ENCODE measurements around the gene LHX4.

LHX4 gene

DNA sequence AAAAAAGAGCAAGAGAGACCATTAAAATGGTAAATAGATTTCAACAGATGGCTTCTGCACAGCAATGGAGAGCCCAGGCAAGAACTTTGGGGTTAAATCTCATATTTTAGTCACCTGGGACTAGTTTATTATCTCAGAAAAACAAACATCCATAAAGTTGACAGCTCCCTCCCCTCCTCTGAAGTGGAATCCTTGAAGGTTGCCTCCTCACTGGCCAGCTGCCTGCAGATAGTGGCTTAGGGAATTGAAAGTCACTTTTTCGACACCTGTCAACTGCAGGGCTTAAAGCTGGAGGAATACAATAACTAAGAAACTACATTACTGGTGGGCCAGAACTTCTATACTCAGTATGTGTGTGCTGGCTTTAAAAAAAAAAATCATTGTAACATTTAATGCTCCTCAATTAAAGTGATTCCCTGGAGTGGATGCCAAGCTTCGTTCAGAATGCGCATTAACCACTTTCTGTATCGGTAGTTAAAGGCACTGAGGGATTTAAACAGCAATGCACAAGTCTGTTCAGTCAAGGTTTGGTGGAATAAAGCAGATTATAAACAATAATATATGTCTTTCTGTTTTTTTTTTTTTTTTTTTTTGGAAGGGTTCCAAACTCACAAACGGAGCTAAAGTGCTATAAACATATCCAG lies 52.5 kb downstream of the LHX4 start:
- Histone ChIP-seq H3K36me3 (ENCODE audit: control insufficient read depth, insufficient read depth, low read length, severe bottlenecking) (peaks cover 26% of the 10 kb centered on the region), H3K27me3 (replicated peaks; ENCODE audit: control insufficient read depth, insufficient read depth, low read length) (no peaks in the 10 kb centered on the region)

DNA sequence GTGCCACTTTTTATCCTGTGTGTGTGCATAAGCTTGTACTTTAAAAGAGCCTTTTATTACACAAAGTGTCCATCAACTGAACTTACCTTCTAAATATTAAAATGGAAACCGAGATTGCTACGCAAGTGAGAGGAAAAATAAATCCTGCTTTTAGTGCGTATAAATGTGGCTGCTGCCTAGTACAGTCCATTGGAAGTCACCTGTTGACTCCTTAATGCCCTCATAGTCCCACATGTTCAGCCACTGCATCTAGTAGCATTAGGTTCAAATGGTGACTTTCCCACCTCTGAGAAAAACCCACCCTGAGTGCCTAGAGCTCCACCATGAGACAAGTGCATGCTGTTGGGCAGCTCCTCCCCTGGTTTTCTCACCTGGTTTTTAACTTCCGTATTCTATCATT lies 53.0 kb downstream of the LHX4 start:
- no peaks in the 10 kb centered on the region for H3K27me3 ChIP-seq (replicated peaks; ENCODE audit: control insufficient read depth, insufficient read depth, low read length)
- no peak overlapping the region for H3K4me3 ChIP-seq (ENCODE audit: low read length)
- H3K4me1 ChIP-seq (ENCODE audit: control insufficient read depth, insufficient read depth, low read length): peaks cover 7% of the 10 kb centered on the region
- H3K9ac ChIP-seq (ENCODE audit: low read length): no peak overlapping the region
- H3K9me3 ChIP-seq (ENCODE audit: control insufficient read depth, low read length): no peaks in the 10 kb centered on the region
- no peak for DNase-seq (ENCODE audit: low read depth)
- H3K36me3 ChIP-seq (ENCODE audit: control insufficient read depth, insufficient read depth, low read length, severe bottlenecking): peaks cover 31% of the 10 kb centered on the region

More for the DNA sequence above, 52.5 kb downstream of the LHX4 start:
- Histone ChIP-seq H3K9ac (ENCODE audit: low read length) (no peak overlapping the region), H3K9me3 (ENCODE audit: control insufficient read depth, low read length) (no peaks in the 10 kb centered on the region), H3K4me3 (ENCODE audit: low read length) (no peak overlapping the region), H3K4me1 (ENCODE audit: control insufficient read depth, insufficient read depth, low read length) (peaks cover 7% of the 10 kb centered on the region)
- DNase-seq (ENCODE audit: low read depth): no peak

DNA sequence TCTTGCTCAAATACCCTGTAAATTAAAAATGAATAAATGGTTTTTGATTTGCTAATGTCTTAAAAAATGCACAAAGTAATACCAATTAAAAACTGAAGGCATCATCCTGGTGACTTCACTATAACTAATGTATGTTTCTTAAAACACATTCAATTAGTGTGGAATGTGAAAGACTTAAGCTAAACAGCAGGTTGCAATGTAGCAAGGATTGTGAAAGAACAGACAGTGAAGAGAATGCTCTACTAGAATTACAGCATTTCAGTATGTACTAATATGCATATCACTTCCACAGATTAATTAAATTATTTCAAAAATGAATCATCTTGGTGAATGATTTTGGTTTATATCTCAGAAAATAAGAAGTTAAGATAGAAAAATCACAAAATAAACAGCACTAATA lies 56.4 kb downstream of the LHX4 start:
- no peaks in the 10 kb centered on the region for H3K9me3 ChIP-seq (ENCODE audit: control insufficient read depth, low read length)

DNA sequence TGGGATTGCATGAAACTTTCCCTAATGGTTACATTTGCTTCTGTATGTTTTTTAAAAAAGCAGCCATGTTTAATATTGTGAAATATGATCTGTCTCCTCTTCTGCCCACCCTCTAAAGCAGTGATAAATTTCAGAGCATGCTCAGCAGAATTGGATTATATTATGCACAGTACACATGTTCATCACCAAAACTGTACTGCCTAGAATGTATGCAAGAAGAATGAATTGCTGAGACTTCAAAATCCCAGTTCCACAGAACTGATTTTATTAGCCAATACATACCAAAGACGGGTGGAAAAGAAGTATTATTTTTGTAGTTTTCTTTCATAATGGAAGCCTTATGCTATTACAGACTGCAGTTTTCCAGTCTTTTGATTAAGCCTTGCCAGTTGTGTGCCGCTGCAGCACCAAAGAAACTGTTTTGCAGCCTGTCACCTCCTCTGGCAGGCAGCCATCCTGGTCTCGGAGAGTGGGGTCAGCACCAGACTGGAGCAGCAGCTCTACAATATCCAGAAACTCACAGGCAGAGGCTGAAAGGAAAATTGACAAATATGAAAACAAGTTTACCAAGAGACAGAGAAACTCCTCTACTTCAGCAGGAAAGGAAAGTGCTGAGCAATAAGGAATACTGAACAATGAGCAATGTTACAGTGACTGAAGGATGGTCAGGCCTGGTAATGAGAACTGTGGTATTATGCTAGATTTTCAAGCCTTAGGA lies 58.1 kb downstream of the LHX4 start:
- Histone ChIP-seq H3K9ac (ENCODE audit: low read length) (no peak overlapping the region), H3K27me3 (replicated peaks; ENCODE audit: control insufficient read depth, insufficient read depth, low read length) (no peaks in the 10 kb centered on the region), H3K36me3 (ENCODE audit: control insufficient read depth, insufficient read depth, low read length, severe bottlenecking) (peaks cover 20% of the 10 kb centered on the region), H3K9me3 (ENCODE audit: control insufficient read depth, low read length) (no peaks in the 10 kb centered on the region), H3K4me3 (ENCODE audit: low read length) (no peak overlapping the region), H3K4me1 (ENCODE audit: control insufficient read depth, insufficient read depth, low read length) (no peaks in the 10 kb centered on the region)
- DNase-seq (ENCODE audit: low read depth): no peak

More for the DNA sequence above, 56.4 kb downstream of the LHX4 start:
- H3K4me1 ChIP-seq (ENCODE audit: control insufficient read depth, insufficient read depth, low read length): peaks cover 6% of the 10 kb centered on the region
- no peak overlapping the region for H3K4me3 ChIP-seq (ENCODE audit: low read length)
- no peaks in the 10 kb centered on the region for H3K27me3 ChIP-seq (replicated peaks; ENCODE audit: control insufficient read depth, insufficient read depth, low read length)
- H3K36me3 ChIP-seq (ENCODE audit: control insufficient read depth, insufficient read depth, low read length, severe bottlenecking): peaks cover 23% of the 10 kb centered on the region
- DNase-seq (ENCODE audit: low read depth): peak; percentile 54
- H3K9ac ChIP-seq (ENCODE audit: low read length): no peak overlapping the region

DNA sequence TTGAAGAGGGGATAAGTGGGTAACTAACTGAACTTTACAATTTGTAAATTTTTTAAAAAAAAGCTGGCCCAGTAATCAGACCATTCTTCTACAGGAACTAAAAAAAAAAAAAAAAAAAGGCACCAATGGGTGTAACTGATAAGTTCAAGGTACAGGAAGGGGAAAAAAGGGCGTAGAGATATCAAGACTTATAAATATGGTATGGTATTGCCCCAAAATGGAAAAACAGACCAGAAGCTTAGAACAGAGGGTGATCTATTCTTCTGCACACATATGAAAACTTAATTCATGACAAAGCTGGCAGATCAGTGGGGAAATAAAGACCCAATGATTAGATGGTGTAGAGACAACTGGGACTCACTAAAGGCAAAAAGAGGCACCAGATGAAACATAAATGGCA lies 58.9 kb downstream of the LHX4 start:
- Histone ChIP-seq H3K27me3 (replicated peaks; ENCODE audit: control insufficient read depth, insufficient read depth, low read length) (no peaks in the 10 kb centered on the region), H3K9me3 (ENCODE audit: control insufficient read depth, low read length) (no peaks in the 10 kb centered on the region), H3K4me3 (ENCODE audit: low read length) (no peak overlapping the region), H3K36me3 (ENCODE audit: control insufficient read depth, insufficient read depth, low read length, severe bottlenecking) (peaks cover 14% of the 10 kb centered on the region), H3K4me1 (ENCODE audit: control insufficient read depth, insufficient read depth, low read length) (no peaks in the 10 kb centered on the region), H3K9ac (ENCODE audit: low read length) (no peak overlapping the region)
- DNase-seq (ENCODE audit: low read depth): no peak

DNA sequence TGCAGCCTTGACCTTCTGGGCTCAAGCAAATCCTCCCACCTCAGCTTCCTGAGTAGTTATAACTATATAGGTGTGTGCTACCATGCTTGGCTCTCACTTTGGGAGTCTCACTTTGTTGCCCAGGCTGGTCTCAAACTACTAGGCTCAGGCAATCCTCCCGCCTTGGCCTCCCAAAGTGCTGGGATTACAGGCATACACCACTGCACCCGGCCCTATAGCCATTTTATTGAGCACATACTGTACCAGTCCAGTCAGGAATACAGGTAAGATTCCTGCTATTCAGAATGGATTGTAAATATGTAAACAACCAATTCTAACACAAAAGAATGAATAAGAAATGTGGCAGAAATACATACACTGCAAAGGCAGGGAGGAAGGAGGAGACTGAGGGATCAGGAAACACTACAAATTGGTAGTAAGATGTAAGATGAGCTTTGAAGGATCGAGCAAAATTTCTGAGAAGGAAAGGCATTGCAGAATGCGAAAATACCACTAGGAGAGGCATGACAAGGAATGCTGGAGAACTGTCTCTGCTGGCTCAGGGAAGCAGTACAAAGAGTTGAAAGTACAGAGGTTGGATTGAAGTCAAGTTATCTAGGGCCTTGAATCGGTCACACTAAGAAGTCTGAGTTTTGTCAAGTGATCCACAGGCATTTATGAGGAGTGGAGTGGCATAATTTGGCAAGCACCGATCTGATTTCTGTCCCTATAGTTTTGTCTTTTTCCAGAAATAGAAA lies 60.4 kb downstream of the LHX4 start:
- H3K4me3 ChIP-seq (ENCODE audit: low read length): no peak overlapping the region
- DNase-seq (ENCODE audit: low read depth): no peak
- H3K36me3 ChIP-seq (ENCODE audit: control insufficient read depth, insufficient read depth, low read length, severe bottlenecking): peaks cover 5% of the 10 kb centered on the region
- H3K9me3 ChIP-seq (ENCODE audit: control insufficient read depth, low read length): no peaks in the 10 kb centered on the region
- H3K9ac ChIP-seq (ENCODE audit: low read length): no peak overlapping the region
- no peaks in the 10 kb centered on the region for H3K27me3 ChIP-seq (replicated peaks; ENCODE audit: control insufficient read depth, insufficient read depth, low read length)
- no peaks in the 10 kb centered on the region for H3K4me1 ChIP-seq (ENCODE audit: control insufficient read depth, insufficient read depth, low read length)

DNA sequence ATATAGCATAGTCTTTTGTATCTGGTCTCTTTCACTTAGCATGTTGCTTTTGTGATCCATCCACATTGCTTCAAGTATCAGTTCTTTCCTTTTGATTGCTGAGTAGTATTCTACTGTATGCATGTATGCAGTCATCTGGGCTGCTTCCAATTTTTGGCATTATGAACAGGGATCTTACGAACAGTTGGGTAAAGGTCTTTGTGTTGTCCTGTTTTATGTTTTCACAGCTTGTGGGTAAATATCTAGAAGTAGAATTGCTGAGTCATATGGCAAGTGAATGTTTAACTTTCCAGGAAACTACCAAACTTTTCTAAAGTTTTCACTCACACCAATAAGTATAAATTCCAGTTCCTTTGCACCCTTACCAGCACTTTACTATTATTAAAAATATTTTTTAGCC lies 60.9 kb downstream of the LHX4 start:
- DNase-seq (ENCODE audit: low read depth): peak; percentile 19
- no peaks in the 10 kb centered on the region for H3K9me3 ChIP-seq (ENCODE audit: control insufficient read depth, low read length)

DNA sequence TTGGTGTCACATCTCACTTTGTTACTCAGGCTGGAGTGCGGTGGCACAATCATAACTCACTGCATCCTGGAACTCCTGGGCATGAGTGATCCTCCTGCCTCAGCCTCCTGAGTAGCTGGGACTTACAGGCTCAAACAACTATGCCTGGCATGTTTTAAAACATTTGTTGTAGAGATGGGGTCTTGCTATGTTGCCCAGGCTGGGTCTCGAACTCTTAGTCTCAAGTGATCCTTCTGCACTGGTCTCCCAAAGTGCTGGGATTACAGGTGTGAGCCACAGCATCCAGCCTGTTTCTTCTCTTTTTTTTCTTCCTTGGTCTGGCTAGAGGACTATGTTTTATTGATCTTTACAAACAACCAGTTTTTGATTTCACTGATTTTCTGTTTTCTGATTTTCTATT lies 64.6 kb downstream of the LHX4 start:
- Histone ChIP-seq H3K27me3 (replicated peaks; ENCODE audit: control insufficient read depth, insufficient read depth, low read length) (no peaks in the 10 kb centered on the region), H3K4me1 (ENCODE audit: control insufficient read depth, insufficient read depth, low read length) (no peaks in the 10 kb centered on the region), H3K36me3 (ENCODE audit: control insufficient read depth, insufficient read depth, low read length, severe bottlenecking) (no peaks in the 10 kb centered on the region), H3K9me3 (ENCODE audit: control insufficient read depth, low read length) (no peaks in the 10 kb centered on the region), H3K4me3 (ENCODE audit: low read length) (no peak overlapping the region), H3K9ac (ENCODE audit: low read length) (no peak overlapping the region)
- DNase-seq (ENCODE audit: low read depth): no peak

More for the DNA sequence above, 60.9 kb downstream of the LHX4 start:
- no peaks in the 10 kb centered on the region for H3K4me1 ChIP-seq (ENCODE audit: control insufficient read depth, insufficient read depth, low read length)
- H3K36me3 ChIP-seq (ENCODE audit: control insufficient read depth, insufficient read depth, low read length, severe bottlenecking): peaks cover 5% of the 10 kb centered on the region
- H3K27me3 ChIP-seq (replicated peaks; ENCODE audit: control insufficient read depth, insufficient read depth, low read length): no peaks in the 10 kb centered on the region
- no peak overlapping the region for H3K9ac ChIP-seq (ENCODE audit: low read length)
- no peak overlapping the region for H3K4me3 ChIP-seq (ENCODE audit: low read length)

DNA sequence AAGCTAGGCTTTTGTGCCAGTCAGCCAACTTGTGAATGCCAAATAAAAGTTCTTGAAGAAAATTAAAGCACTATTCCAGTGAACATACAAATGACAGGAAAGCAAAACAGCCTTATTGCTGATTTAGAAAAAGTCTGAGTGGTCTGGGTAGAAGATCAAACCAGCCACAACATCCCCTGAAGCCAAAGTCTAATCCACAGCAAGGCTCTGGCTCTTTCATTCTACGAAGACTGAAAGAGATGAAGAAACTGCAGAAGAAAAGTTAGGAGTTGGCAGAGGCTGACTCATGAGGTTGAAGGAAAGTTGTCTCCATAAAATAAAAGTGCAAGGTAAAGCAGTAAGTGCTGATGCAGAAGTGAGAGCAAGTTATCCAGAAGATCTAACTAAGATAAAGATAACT lies 65.9 kb downstream of the LHX4 start:
- H3K9ac ChIP-seq (ENCODE audit: low read length): no peak overlapping the region
- H3K4me3 ChIP-seq (ENCODE audit: low read length): no peak overlapping the region
- H3K27me3 ChIP-seq (replicated peaks; ENCODE audit: control insufficient read depth, insufficient read depth, low read length): no peaks in the 10 kb centered on the region
- H3K36me3 ChIP-seq (ENCODE audit: control insufficient read depth, insufficient read depth, low read length, severe bottlenecking): no peaks in the 10 kb centered on the region
- no peaks in the 10 kb centered on the region for H3K9me3 ChIP-seq (ENCODE audit: control insufficient read depth, low read length)
- DNase-seq (ENCODE audit: low read depth): no peak
- H3K4me1 ChIP-seq (ENCODE audit: control insufficient read depth, insufficient read depth, low read length): no peaks in the 10 kb centered on the region

DNA sequence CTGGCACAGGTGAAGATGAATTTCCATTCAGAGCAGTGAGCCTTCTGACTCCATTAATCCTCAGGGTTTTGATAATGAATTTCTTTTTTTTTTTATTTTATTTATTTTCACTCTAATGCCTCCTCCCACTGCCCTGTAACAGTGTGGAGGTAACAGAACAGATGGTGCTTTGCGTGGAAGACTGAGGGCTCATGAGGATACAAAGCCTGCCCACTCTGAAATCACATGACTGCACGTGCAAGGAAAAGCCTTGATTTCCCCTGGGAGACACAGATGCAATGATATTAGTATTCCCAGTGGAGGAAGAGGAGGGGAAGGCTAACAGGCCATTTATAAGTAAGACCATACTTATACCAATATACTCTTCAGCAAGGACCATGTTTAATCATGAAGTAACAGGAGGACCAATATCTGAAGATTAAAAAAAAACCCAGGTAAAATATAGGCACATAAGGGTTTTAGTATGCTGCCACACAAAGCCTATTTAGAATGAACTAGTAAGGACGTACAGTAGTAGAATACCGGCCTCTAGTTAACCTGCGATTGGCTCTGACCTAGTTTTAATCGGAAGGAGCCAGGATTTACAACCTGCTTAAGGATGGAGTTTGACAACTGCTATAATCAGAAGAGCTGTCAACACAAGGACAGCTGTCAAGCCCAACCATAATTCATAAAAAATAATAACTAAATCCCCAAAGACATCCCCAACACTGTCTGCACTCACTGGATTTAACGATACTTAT lies 69.6 kb downstream of the LHX4 start:
- Histone ChIP-seq H3K9ac (ENCODE audit: low read length) (no peak overlapping the region), H3K4me1 (ENCODE audit: control insufficient read depth, insufficient read depth, low read length) (no peaks in the 10 kb centered on the region), H3K4me3 (ENCODE audit: low read length) (no peak overlapping the region), H3K36me3 (ENCODE audit: control insufficient read depth, insufficient read depth, low read length, severe bottlenecking) (no peaks in the 10 kb centered on the region), H3K27me3 (replicated peaks; ENCODE audit: control insufficient read depth, insufficient read depth, low read length) (no peaks in the 10 kb centered on the region), H3K9me3 (ENCODE audit: control insufficient read depth, low read length) (no peaks in the 10 kb centered on the region)
- DNase-seq (ENCODE audit: low read depth): no peak
